Activated CD4-positive, alpha-beta T cell treated with anti-CD3 and anti-CD28 coated beads for 4 hours (primary cell): Measurements from ENCODE around the gene IRX1.

Experiments
- DNase-seq, 2 donors: peaks; one replicate each; pipeline ENCODE4 v3.0.0-alpha.2; 2020

The IRX1 gene

GRCh38 chr5:3601061-3601710, 5.6 kb downstream of the IRX1 start:
- DNase-seq: no peak

- DNase-seq: no peak
These were observed 6.5 kb downstream of the IRX1 start for GRCh38 chr5:3601911-3602782.

GRCh38 chr5:3602785-3603502, 7.3 kb downstream of the IRX1 start:
- DNase-seq: no peak

- DNase-seq: no peak
These were observed 8.9 kb downstream of the IRX1 start for GRCh38 chr5:3604501-3604900.

- DNase-seq: no peak
These were observed 9.8 kb downstream of the IRX1 start for GRCh38 chr5:3605298-3606010.

- no peak for DNase-seq
These were observed 10.6 kb downstream of the IRX1 start for GRCh38 chr5:3606121-3606831.

- DNase-seq: no peak
These were observed 12.0 kb downstream of the IRX1 start for GRCh38 chr5:3607541-3608181.

- DNase-seq: no peak
These were observed 13.6 kb downstream of the IRX1 start for GRCh38 chr5:3609120-3609681.

GRCh38 chr5:3612591-3613042, 17.0 kb downstream of the IRX1 start:
- no peak for DNase-seq

GRCh38 chr5:3613726-3614125, 18.1 kb downstream of the IRX1 start:
- DNase-seq: no peak

GRCh38 chr5:3615217-3615616, 19.6 kb downstream of the IRX1 start:
- no peak for DNase-seq

GRCh38 chr5:3615829-3616228, 20.2 kb downstream of the IRX1 start:
- no peak for DNase-seq

GRCh38 chr5:3619579-3619978, 23.9 kb downstream of the IRX1 start:
- no peak for DNase-seq

GRCh38 chr5:3622961-3623360, 27.3 kb downstream of the IRX1 start:
- no peak for DNase-seq

- no peak for DNase-seq
These were observed 30.0 kb downstream of the IRX1 start for GRCh38 chr5:3625626-3626025.

GRCh38 chr5:3634061-3634460, 38.4 kb downstream of the IRX1 start:
- DNase-seq: no peak

GRCh38 chr5:3639175-3639574, 43.5 kb downstream of the IRX1 start:
- DNase-seq: no peak

- no peak for DNase-seq
These were observed 46.6 kb downstream of the IRX1 start for GRCh38 chr5:3642231-3642630.

GRCh38 chr5:3650320-3650719, 54.7 kb downstream of the IRX1 start:
- no peak for DNase-seq

GRCh38 chr5:3650868-3651267, 55.2 kb downstream of the IRX1 start:
- no peak for DNase-seq
